ENCODE data around the gene POLR1G. TPM values are rescaled to one million over a fixed set of nuclear protein-coding genes. Genes with fewer than 3 reads are reported as not detected.
A peak's percentile ranks its signal among the peaks of the same experiment; 100 is the strongest.

POLR1G gene
- total RNA-seq, 1 donor from 2014 or later, result 5.4 TPM

- ATAC-seq, result peak; percentile 86
- intact Hi-C loops (cut with DNase I), result no loop called here
- Histone ChIP-seq H3K4me3 (peak overlapping the region; percentile 52), H3K4me1 (peaks cover 17% of the 10 kb centered on the region), H3K27ac (peak overlapping the region; percentile 95), H3K36me3 (no peaks in the 10 kb centered on the region), H3K27me3 (no peaks in the 10 kb centered on the region), H3K9me3 (no peaks in the 10 kb centered on the region)
- no peak for TF ChIP-seq CTCF (IDR thresholded peaks at IDR 0.05)
- DNase-seq, result peak; percentile 98
Observed at GRCh38 chr19:45443462-45444317, 37.2 kb downstream of the POLR1G start.

- TF ChIP-seq CTCF (IDR thresholded peaks at IDR 0.05), result no peak
- H3K27ac ChIP-seq, result peak overlapping the region; percentile 95
- no peaks in the 10 kb centered on the region for H3K27me3 ChIP-seq
- DNase-seq (peak; percentile 98), ATAC-seq (peak; percentile 83)
- peaks cover 17% of the 10 kb centered on the region for H3K4me1 ChIP-seq
- H3K9me3 ChIP-seq, result no peaks in the 10 kb centered on the region
- H3K4me3 ChIP-seq, result peak overlapping the region; percentile 52
- H3K36me3 ChIP-seq, result no peaks in the 10 kb centered on the region
- intact Hi-C loops (cut with DNase I), result no loop called here
Observed at GRCh38 chr19:45444318-45445041, 38.0 kb downstream of the POLR1G start.

- no peak for DNase-seq
- intact Hi-C loops (cut with DNase I), result no loop called here
- Histone ChIP-seq H3K4me3 (no peak overlapping the region), H3K4me1 (peaks cover 20% of the 10 kb centered on the region), H3K27me3 (no peaks in the 10 kb centered on the region), H3K27ac (peak overlapping the region; percentile 95), H3K9me3 (no peaks in the 10 kb centered on the region), H3K36me3 (no peaks in the 10 kb centered on the region)
- TF ChIP-seq CTCF (IDR thresholded peaks at IDR 0.05), result no peak
- no peak for ATAC-seq
Observed at GRCh38 chr19:45445139-45445538, 38.7 kb downstream of the POLR1G start.

- TF ChIP-seq CTCF (IDR thresholded peaks at IDR 0.05), result peak; percentile 37
- ATAC-seq, result no peak
- H3K9me3 ChIP-seq, result no peaks in the 10 kb centered on the region
- no peak overlapping the region for H3K27ac ChIP-seq
- intact Hi-C loops (cut with DNase I), result no loop called here
- H3K27me3 ChIP-seq, result no peaks in the 10 kb centered on the region
- H3K4me3 ChIP-seq, result no peak overlapping the region
- no peak for DNase-seq
- peaks cover 24% of the 10 kb centered on the region for H3K4me1 ChIP-seq
- H3K36me3 ChIP-seq, result no peaks in the 10 kb centered on the region
Observed at GRCh38 chr19:45446295-45446694, 39.9 kb downstream of the POLR1G start.

GRCh38 chr19:45446944-45447343, 40.5 kb downstream of the POLR1G start:
- no peak overlapping the region for H3K27ac ChIP-seq
- no peak for DNase-seq
- H3K4me1 ChIP-seq, result peaks cover 29% of the 10 kb centered on the region

More at GRCh38 chr19:45446944-45447343, 40.5 kb downstream of the POLR1G start:
- TF ChIP-seq CTCF (IDR thresholded peaks at IDR 0.05), result no peak
- H3K27me3 ChIP-seq, result no peaks in the 10 kb centered on the region
- intact Hi-C loops (cut with DNase I), result no loop called here
- H3K9me3 ChIP-seq, result no peaks in the 10 kb centered on the region
- H3K36me3 ChIP-seq, result no peaks in the 10 kb centered on the region
- ATAC-seq, result no peak
- H3K4me3 ChIP-seq, result no peak overlapping the region

All from upper lobe of right lung (tissue), 1 donor.